Trophoblast cell (in vitro differentiated cells and primary cell): ENCODE results near the gene CTSH.

Experiments used
- DNase-seq, 2 donors: peaks; one replicate each; pipeline ENCODE4 v3.0.0-alpha.2; 2016
- H2AFZ ChIP-seq: 2 replicates; pipeline ENCODE4 v1.6.1; 2013; ENCODE audit warnings: low read length, moderate library complexity, mild to moderate bottlenecking; ENCODE audit not compliant: insufficient read depth, poor library complexity
- H2AK5ac ChIP-seq: 2 replicates; pipeline ENCODE4 v1.6.1; 2013; ENCODE audit warnings: mild to moderate bottlenecking, low read length
- H2BK120ac ChIP-seq: 2 replicates; pipeline ENCODE4 v1.6.1; 2013; ENCODE audit warnings: low read length, mild to moderate bottlenecking, moderate library complexity; ENCODE audit not compliant: insufficient read depth, poor library complexity
- H2BK12ac ChIP-seq: 2 replicates; pipeline ENCODE4 v1.6.1; 2013; ENCODE audit warnings: mild to moderate bottlenecking, low read length, moderate library complexity
- H2BK5ac ChIP-seq: 2 replicates; pipeline ENCODE4 v1.6.1; 2013; ENCODE audit warnings: low read length, low read depth, moderate library complexity, mild to moderate bottlenecking; ENCODE audit not compliant: poor library complexity
- H3K14ac ChIP-seq: 2 replicates; pipeline ENCODE4 v1.6.1; 2013; ENCODE audit warnings: mild to moderate bottlenecking, low read length
- H3K18ac ChIP-seq: 2 replicates; pipeline ENCODE4 v1.6.1; 2013; ENCODE audit warnings: mild to moderate bottlenecking, low read length
- H3K23ac ChIP-seq: 2 replicates; pipeline ENCODE4 v1.6.1; 2013; ENCODE audit warnings: low read length
- H3K27ac ChIP-seq: 2 replicates; pipeline ENCODE4 v1.5.1; 2013; ENCODE audit warnings: low read depth, mild to moderate bottlenecking, inconsistent platforms, low read length, moderate library complexity
- H3K27me3 ChIP-seq: 2 replicates; pipeline ENCODE4 v1.6.1; 2013; ENCODE audit warnings: inconsistent platforms, mild to moderate bottlenecking, low read length, moderate library complexity; ENCODE audit not compliant: insufficient read depth
- H3K36me3 ChIP-seq, 2 experiments: 1 replicate in 1 of 2; 2 replicates in 1 of 2; pipeline ENCODE4 v1.6.1; 2013; ENCODE audit warnings: low read length in 2 of 2, mild to moderate bottlenecking in 2 of 2, moderate library complexity in 1 of 2; ENCODE audit not compliant: insufficient read depth in 2 of 2, control insufficient read depth in 1 of 2
- H3K4ac ChIP-seq: 2 replicates; pipeline ENCODE4 v1.6.1; 2013; ENCODE audit warnings: low read depth, mild to moderate bottlenecking, low read length, moderate library complexity
- H3K4me1 ChIP-seq, 2 experiments: 1 replicate in 1 of 2; 2 replicates in 1 of 2; pipeline ENCODE4 v1.6.1; 2013; ENCODE audit warnings: low read length in 2 of 2, mild to moderate bottlenecking in 2 of 2, moderate library complexity in 1 of 2; ENCODE audit not compliant: insufficient read depth in 2 of 2, control insufficient read depth in 1 of 2
- H3K4me2 ChIP-seq: 2 replicates; pipeline ENCODE4 v1.6.1; 2013; ENCODE audit warnings: inconsistent platforms, mild to moderate bottlenecking, low read length, moderate library complexity
- H3K4me3 ChIP-seq: 2 replicates; pipeline ENCODE4 v1.5.1; 2013; ENCODE audit warnings: mild to moderate bottlenecking, low read depth, low read length, inconsistent platforms
- H3K79me1 ChIP-seq: one replicate; pipeline ENCODE4 v1.6.1; 2013; ENCODE audit warnings: low read length
- H3K79me2 ChIP-seq: 2 replicates; pipeline ENCODE4 v1.6.1; 2013; ENCODE audit warnings: low read length, mild to moderate bottlenecking; ENCODE audit not compliant: control insufficient read depth, insufficient read depth, poor library complexity
- H3K9ac ChIP-seq: 2 replicates; pipeline ENCODE4 v1.6.1; 2013; ENCODE audit warnings: mild to moderate bottlenecking, low read length
- H3K9me3 ChIP-seq: 2 replicates; pipeline ENCODE4 v1.6.1; 2013; ENCODE audit warnings: low read depth, mild to moderate bottlenecking, control low read depth, inconsistent platforms, low read length; ENCODE audit not compliant: insufficient read depth
- H4K12ac ChIP-seq: 2 replicates; pipeline ENCODE4 v1.6.1; 2013; ENCODE audit warnings: low read depth, mild to moderate bottlenecking, low read length, moderate library complexity
- H4K8ac ChIP-seq: 2 replicates; pipeline ENCODE4 v1.6.1; 2013; ENCODE audit warnings: low read depth, mild to moderate bottlenecking, low read length, moderate library complexity
- H4K91ac ChIP-seq: one replicate; pipeline ENCODE4 v1.6.1; 2013; ENCODE audit warnings: low read depth, mild to moderate bottlenecking, low read length, moderate library complexity
- WGBS: extraction: QIAGEN DNeasy Blood & Tissue Kit; methylation state at CpG from one replicate; pipeline ENCODE4 v1.1.7; 2013; ENCODE audit warnings: missing lambda C conversion rate; ENCODE audit not compliant: insufficient read length, insufficient coverage; ENCODE audit errors: extremely low coverage; 5-methylcytosine and 5-hydroxymethylcytosine counted together

Gene CTSH

GRCh38 chr15:78921940-78922339 is 22.9 kb downstream of the CTSH start:
- Histone ChIP-seq H3K23ac (no peak overlapping the region), H3K4ac (no peak overlapping the region), H3K27ac (no peak overlapping the region), H2BK5ac (no peak overlapping the region), H3K36me3 (peaks cover 40 to 52% of the 10 kb centered on the region in 2 experiments), H2AK5ac (no peak overlapping the region), H3K18ac (no peak overlapping the region), H2BK12ac (no peak overlapping the region), H3K4me3 (no peak overlapping the region), H2AFZ (no peak overlapping the region), H3K79me2 (no peaks in the 10 kb centered on the region), H3K4me2 (no peak overlapping the region), H4K91ac (no peak overlapping the region), H3K4me1 (peaks cover 0 to under 1% of the 10 kb centered on the region in 2 experiments), H3K27me3 (no peaks in the 10 kb centered on the region), H4K8ac (no peak overlapping the region), H2BK120ac (no peak overlapping the region), H3K79me1 (no peaks in the 10 kb centered on the region), H3K9ac (no peak overlapping the region), H3K14ac (no peak overlapping the region), H3K9me3 (peaks cover 1% of the 10 kb centered on the region), H4K12ac (no peak overlapping the region)
- no peak for DNase-seq
- WGBS: no CpG with 5 or more reads among the region's 14 CpGs

- H3K4me1 ChIP-seq: peaks cover 0 to 4% of the 10 kb centered on the region in 2 experiments
- H3K14ac ChIP-seq: no peak overlapping the region
- no peak overlapping the region for H3K9ac ChIP-seq
- H3K18ac ChIP-seq: no peak overlapping the region
- no peak overlapping the region for H3K4me2 ChIP-seq
- peaks cover 40 to 48% of the 10 kb centered on the region in 2 experiments for H3K36me3 ChIP-seq
- H3K27ac ChIP-seq: no peak overlapping the region
- H3K79me1 ChIP-seq: no peaks in the 10 kb centered on the region
- H4K12ac ChIP-seq: no peak overlapping the region
- H2AFZ ChIP-seq: no peak overlapping the region
- H2AK5ac ChIP-seq: no peak overlapping the region
- DNase-seq: no peak
- no peaks in the 10 kb centered on the region for H3K79me2 ChIP-seq
- no peaks in the 10 kb centered on the region for H3K27me3 ChIP-seq
- no CpG with 5 or more reads among the region's 6 CpGs for WGBS
- no peak overlapping the region for H4K91ac ChIP-seq
- H2BK120ac ChIP-seq: no peak overlapping the region
- H3K4me3 ChIP-seq: no peak overlapping the region
- no peak overlapping the region for H2BK5ac ChIP-seq
- H3K9me3 ChIP-seq: no peaks in the 10 kb centered on the region
- H2BK12ac ChIP-seq: no peak overlapping the region
- no peak overlapping the region for H3K4ac ChIP-seq
- H3K23ac ChIP-seq: no peak overlapping the region
- H4K8ac ChIP-seq: no peak overlapping the region
Observed at GRCh38 chr15:78921517-78921916, 23.3 kb downstream of the CTSH start.

DNA sequence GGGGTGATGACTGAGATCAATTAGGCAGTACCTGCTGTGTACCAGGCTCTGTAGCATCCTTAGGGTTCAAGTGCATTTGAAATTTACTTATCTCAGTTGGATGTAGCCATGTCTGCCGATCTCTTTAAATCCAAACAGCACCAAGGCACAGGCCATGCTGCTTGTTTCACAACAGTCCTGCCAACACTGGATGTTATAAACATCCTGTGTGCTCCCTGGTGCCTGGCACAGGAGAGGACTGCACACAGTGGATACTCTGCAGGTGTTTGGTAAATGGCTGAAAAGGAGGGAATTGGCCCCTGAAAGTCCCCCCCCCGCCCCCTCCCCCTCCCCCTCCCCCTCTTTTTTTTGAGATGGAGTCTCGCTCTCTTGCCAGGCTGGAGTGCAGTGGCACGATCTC is 27.0 kb downstream of the CTSH start:
- Histone ChIP-seq H3K4me3 (no peak overlapping the region), H3K79me2 (no peaks in the 10 kb centered on the region), H3K4me1 (peaks cover 0 to 4% of the 10 kb centered on the region in 2 experiments), H3K9me3 (no peaks in the 10 kb centered on the region), H2BK120ac (no peak overlapping the region), H2BK12ac (no peak overlapping the region), H3K9ac (no peak overlapping the region), H3K18ac (no peak overlapping the region), H4K8ac (no peak overlapping the region), H2BK5ac (no peak overlapping the region), H4K12ac (no peak overlapping the region), H3K4me2 (no peak overlapping the region), H2AFZ (no peak overlapping the region), H2AK5ac (no peak overlapping the region), H3K79me1 (no peaks in the 10 kb centered on the region), H4K91ac (no peak overlapping the region), H3K14ac (no peak overlapping the region), H3K27me3 (no peaks in the 10 kb centered on the region), H3K4ac (no peak overlapping the region), H3K36me3 (peaks cover 34 to 49% of the 10 kb centered on the region in 2 experiments), H3K23ac (no peak overlapping the region), H3K27ac (no peak overlapping the region)
- WGBS: no CpG with 5 or more reads among the region's 4 CpGs
- DNase-seq: no peak

DNA sequence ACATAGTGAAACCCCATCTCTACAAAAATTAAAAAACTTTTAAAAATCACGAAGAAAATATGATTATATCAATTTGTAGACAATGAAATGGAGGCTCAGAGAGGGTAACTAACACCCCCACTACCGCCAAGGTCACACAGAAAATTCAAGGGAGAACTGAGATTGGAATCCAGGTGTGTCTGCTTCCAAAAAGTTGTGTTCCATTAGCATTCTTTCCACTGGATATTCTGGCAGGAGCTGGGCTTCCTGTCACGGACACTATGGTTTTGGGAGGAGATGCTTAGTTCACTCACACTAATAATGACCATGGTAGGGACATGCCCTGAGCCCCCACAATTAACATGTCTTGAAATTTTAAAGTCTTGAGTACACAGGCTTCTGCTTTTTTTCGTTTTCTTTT is 28.8 kb downstream of the CTSH start:
- no CpG with 5 or more reads among the region's 4 CpGs for WGBS
- Histone ChIP-seq H4K91ac (no peak overlapping the region), H3K9me3 (no peaks in the 10 kb centered on the region), H3K4me3 (no peak overlapping the region), H3K79me2 (no peaks in the 10 kb centered on the region), H2AFZ (no peak overlapping the region), H2BK12ac (no peak overlapping the region), H3K18ac (no peak overlapping the region), H2BK120ac (no peak overlapping the region), H3K4me1 (peaks cover 0 to 4% of the 10 kb centered on the region in 2 experiments), H3K4ac (no peak overlapping the region), H3K23ac (no peak overlapping the region), H3K9ac (no peak overlapping the region), H3K27me3 (no peaks in the 10 kb centered on the region), H4K8ac (no peak overlapping the region), H3K14ac (no peak overlapping the region), H3K36me3 (peaks cover 22 to 37% of the 10 kb centered on the region in 2 experiments), H3K79me1 (no peaks in the 10 kb centered on the region), H4K12ac (no peak overlapping the region), H3K4me2 (no peak overlapping the region), H2AK5ac (no peak overlapping the region), H2BK5ac (no peak overlapping the region), H3K27ac (no peak overlapping the region)
- no peak for DNase-seq
